ENCODE measurements around the gene CEP112.

DNA sequence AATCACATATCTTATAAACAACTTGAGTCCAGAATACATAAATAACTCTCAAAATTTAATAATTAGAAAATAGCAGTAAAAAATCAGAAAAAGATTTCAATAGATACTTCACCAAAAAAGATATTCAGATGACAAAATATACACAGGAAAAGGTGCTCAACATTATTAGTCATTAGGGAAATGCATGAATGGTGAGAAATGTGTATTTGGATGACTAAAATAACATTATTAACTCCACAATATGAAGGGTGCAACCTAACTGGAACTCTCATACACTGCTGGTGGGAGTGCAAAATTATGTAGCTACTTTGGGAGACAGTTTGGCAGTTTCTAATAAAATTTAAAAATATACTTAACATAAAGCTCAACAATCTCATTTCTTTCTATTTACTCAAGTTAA, 368.2 kb downstream of the CEP112 start:
- TF ChIP-seq, protein P1, sequence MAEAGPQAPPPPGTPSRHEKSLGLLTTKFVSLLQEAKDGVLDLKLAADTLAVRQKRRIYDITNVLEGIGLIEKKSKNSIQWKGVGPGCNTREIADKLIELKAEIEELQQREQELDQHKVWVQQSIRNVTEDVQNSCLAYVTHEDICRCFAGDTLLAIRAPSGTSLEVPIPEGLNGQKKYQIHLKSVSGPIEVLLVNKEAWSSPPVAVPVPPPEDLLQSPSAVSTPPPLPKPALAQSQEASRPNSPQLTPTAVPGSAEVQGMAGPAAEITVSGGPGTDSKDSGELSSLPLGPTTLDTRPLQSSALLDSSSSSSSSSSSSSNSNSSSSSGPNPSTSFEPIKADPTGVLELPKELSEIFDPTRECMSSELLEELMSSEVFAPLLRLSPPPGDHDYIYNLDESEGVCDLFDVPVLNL (IDR thresholded peaks at IDR 0.05; ENCODE audit: low read depth, low read length), result no peak
- TF ChIP-seq, protein P2, sequence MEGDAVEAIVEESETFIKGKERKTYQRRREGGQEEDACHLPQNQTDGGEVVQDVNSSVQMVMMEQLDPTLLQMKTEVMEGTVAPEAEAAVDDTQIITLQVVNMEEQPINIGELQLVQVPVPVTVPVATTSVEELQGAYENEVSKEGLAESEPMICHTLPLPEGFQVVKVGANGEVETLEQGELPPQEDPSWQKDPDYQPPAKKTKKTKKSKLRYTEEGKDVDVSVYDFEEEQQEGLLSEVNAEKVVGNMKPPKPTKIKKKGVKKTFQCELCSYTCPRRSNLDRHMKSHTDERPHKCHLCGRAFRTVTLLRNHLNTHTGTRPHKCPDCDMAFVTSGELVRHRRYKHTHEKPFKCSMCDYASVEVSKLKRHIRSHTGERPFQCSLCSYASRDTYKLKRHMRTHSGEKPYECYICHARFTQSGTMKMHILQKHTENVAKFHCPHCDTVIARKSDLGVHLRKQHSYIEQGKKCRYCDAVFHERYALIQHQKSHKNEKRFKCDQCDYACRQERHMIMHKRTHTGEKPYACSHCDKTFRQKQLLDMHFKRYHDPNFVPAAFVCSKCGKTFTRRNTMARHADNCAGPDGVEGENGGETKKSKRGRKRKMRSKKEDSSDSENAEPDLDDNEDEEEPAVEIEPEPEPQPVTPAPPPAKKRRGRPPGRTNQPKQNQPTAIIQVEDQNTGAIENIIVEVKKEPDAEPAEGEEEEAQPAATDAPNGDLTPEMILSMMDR (IDR thresholded peaks at IDR 0.05 in 2 of 3, conservative IDR thresholded peaks at IDR 0.05 in 1 of 3; ENCODE audit: control insufficient read depth in 2 of 3, extremely low read depth in 1 of 3, insufficient read depth in 1 of 3, low read depth in 3 of 3, low read length in 3 of 3), result no peak
- TF ChIP-seq FOS (IDR thresholded peaks at IDR 0.05; ENCODE audit: borderline replicate concordance, extremely low read depth, insufficient read length) (no peak), POLR2A (IDR thresholded peaks at IDR 0.05; ENCODE audit: low read depth, low read length) (no peak), BHLHE40 (IDR thresholded peaks at IDR 0.05; ENCODE audit: borderline replicate concordance in 1 of 2, low read depth in 2 of 2, low read length in 1 of 2) (no peak)

Measured in GM12878 (cell line).